ENCODE data around the gene ZBTB26.

ZBTB26 gene

GRCh38 chr9:122931226-122932121 is at the start of gene ZBTB26:
Gene ZBTB26 (minus strand): TSS chr9:122931512. CDS start chr9:122919934, 11,578 bp downstream.
- TF ChIP-seq POLR2A (IDR thresholded peaks at IDR 0.05; ENCODE audit: low read length) (peak; percentile 86), GATA1 (IDR thresholded peaks at IDR 0.05; ENCODE audit: low read depth, low read length) (no peak)

GRCh38 chr9:122978601-122979000 is 47.3 kb upstream of the ZBTB26 start:
- no peak for TF ChIP-seq GATA1 (IDR thresholded peaks at IDR 0.05; ENCODE audit: low read depth, low read length)
- no peak for TF ChIP-seq POLR2A (IDR thresholded peaks at IDR 0.05; ENCODE audit: low read length)
- no peak for DNase-seq

More at GRCh38 chr9:122931226-122932121, at the start of gene ZBTB26:
- DNase-seq: peak; percentile 92

GRCh38 chr9:122975196-122975595 is 43.9 kb upstream of the ZBTB26 start:
- TF ChIP-seq POLR2A (IDR thresholded peaks at IDR 0.05; ENCODE audit: low read length) (no peak), GATA1 (IDR thresholded peaks at IDR 0.05; ENCODE audit: low read depth, low read length) (no peak)
- DNase-seq: no peak

- TF ChIP-seq POLR2A (IDR thresholded peaks at IDR 0.05; ENCODE audit: low read length) (no peak), GATA1 (IDR thresholded peaks at IDR 0.05; ENCODE audit: low read depth, low read length) (no peak)
- no peak for DNase-seq
Observed at GRCh38 chr9:122961139-122961538, 29.8 kb upstream of the ZBTB26 start.

- DNase-seq: no peak
- TF ChIP-seq POLR2A (IDR thresholded peaks at IDR 0.05; ENCODE audit: low read length): no peak
- no peak for TF ChIP-seq GATA1 (IDR thresholded peaks at IDR 0.05; ENCODE audit: low read depth, low read length)
Observed at GRCh38 chr9:122955961-122956360, 24.6 kb upstream of the ZBTB26 start.

- TF ChIP-seq POLR2A (IDR thresholded peaks at IDR 0.05; ENCODE audit: low read length) (no peak), GATA1 (IDR thresholded peaks at IDR 0.05; ENCODE audit: low read depth, low read length) (no peak)
- no peak for DNase-seq
Observed at GRCh38 chr9:122954253-122954691, 23.0 kb upstream of the ZBTB26 start.

- TF ChIP-seq GATA1 (IDR thresholded peaks at IDR 0.05; ENCODE audit: low read depth, low read length) (no peak), POLR2A (IDR thresholded peaks at IDR 0.05; ENCODE audit: low read length) (no peak)
- DNase-seq: no peak
Observed at GRCh38 chr9:122951056-122951455, 19.7 kb upstream of the ZBTB26 start.

GRCh38 chr9:122950263-122950662 is 19.0 kb upstream of the ZBTB26 start:
- TF ChIP-seq GATA1 (IDR thresholded peaks at IDR 0.05; ENCODE audit: low read depth, low read length) (no peak), POLR2A (IDR thresholded peaks at IDR 0.05; ENCODE audit: low read length) (no peak)

GRCh38 chr9:122949696-122950095 is 18.4 kb upstream of the ZBTB26 start:
- no peak for DNase-seq
- TF ChIP-seq POLR2A (IDR thresholded peaks at IDR 0.05; ENCODE audit: low read length) (no peak), GATA1 (IDR thresholded peaks at IDR 0.05; ENCODE audit: low read depth, low read length) (no peak)

More at GRCh38 chr9:122950263-122950662, 19.0 kb upstream of the ZBTB26 start:
- DNase-seq: no peak

GRCh38 chr9:122948313-122948712 is 17.0 kb upstream of the ZBTB26 start:
- no peak for DNase-seq
- TF ChIP-seq POLR2A (IDR thresholded peaks at IDR 0.05; ENCODE audit: low read length) (no peak), GATA1 (IDR thresholded peaks at IDR 0.05; ENCODE audit: low read depth, low read length) (no peak)

GRCh38 chr9:122946461-122947005 is 15.2 kb upstream of the ZBTB26 start:
- TF ChIP-seq POLR2A (IDR thresholded peaks at IDR 0.05; ENCODE audit: low read length) (no peak), GATA1 (IDR thresholded peaks at IDR 0.05; ENCODE audit: low read depth, low read length) (no peak)

GRCh38 chr9:122944960-122945888 is 13.9 kb upstream of the ZBTB26 start:
- peak in 1 of 2 experiments; percentile 7 for DNase-seq
- TF ChIP-seq POLR2A (IDR thresholded peaks at IDR 0.05; ENCODE audit: low read length) (no peak), GATA1 (IDR thresholded peaks at IDR 0.05; ENCODE audit: low read depth, low read length) (no peak)

More at GRCh38 chr9:122946461-122947005, 15.2 kb upstream of the ZBTB26 start:
- DNase-seq: no peak

- TF ChIP-seq GATA1 (IDR thresholded peaks at IDR 0.05; ENCODE audit: low read depth, low read length) (no peak), POLR2A (IDR thresholded peaks at IDR 0.05; ENCODE audit: low read length) (no peak)
- DNase-seq: peak; percentile 62 to 74
Observed at GRCh38 chr9:122941582-122942234, 10.4 kb upstream of the ZBTB26 start.
